Endothelial cell of umbilical vein (primary cell): ENCODE results near the gene SUSD5. TPM values are rescaled to one million over a fixed set of nuclear protein-coding genes. Genes with fewer than 3 reads are reported as not detected.

Experiments used
- BruUV-seq: library from RNA; stranded (reverse); fragments of 400-500 nt; replicated peaks from 2 replicates; lab custom pipeline; 2021; lab: Mats Ljungman, UMichigan
- CTCF ChIA-PET: fragments of 300-600, 350-600 bp; sonication (Branson Sonifier 250); formaldehyde crosslinking; loops from one replicate; lab custom pipeline; 2021; ENCODE audit warnings: antibody characterized with exemption, inconsistent platforms; lab: Charles Lee
- POLR2A ChIA-PET: fragments of 300-600, 350-600 bp; sonication (Branson Sonifier 250); formaldehyde crosslinking; loops from one replicate; lab custom pipeline; 2021; ENCODE audit warnings: antibody characterized with exemption, inconsistent platforms; lab: Charles Lee
- DNase-seq: peaks from one replicate; pipeline ENCODE4 v3.0.0-alpha.2; 2011; ENCODE audit warnings: low read depth, low spot score
- FAIRE-seq: peaks from 2 replicates; lab custom pipeline; 2011; peaks lifted over from hg19 to GRCh38; lab: Jason Lieb, UNC
- H2AFZ ChIP-seq: 2 replicates; pipeline ENCODE4 v1.6.0; 2012; ENCODE audit warnings: low read depth, low read length, control low read depth, inconsistent platforms
- H3K27ac ChIP-seq: 2 replicates; pipeline ENCODE4 v1.5.1; 2011; ENCODE audit warnings: low read depth, mild to moderate bottlenecking, control low read depth, low read length, moderate library complexity; ENCODE audit not compliant: insufficient read depth
- H3K27me3 ChIP-seq, 2 experiments: 2 replicates each; pipeline versions ENCODE4 v1.6.0 to v1.6.1; 2011; ENCODE audit warnings: low read length in 2 of 2, mixed read lengths in 1 of 2; ENCODE audit not compliant: control insufficient read depth in 2 of 2, insufficient read depth in 2 of 2
- H3K36me3 ChIP-seq, 2 experiments: 2 replicates in 1 of 2; 3 replicates in 1 of 2; pipeline ENCODE4 v1.5.1; 2011; ENCODE audit warnings: low read length in 2 of 2, mild to moderate bottlenecking in 1 of 2, moderate library complexity in 1 of 2; ENCODE audit not compliant: control insufficient read depth in 2 of 2, insufficient read depth in 2 of 2; ENCODE audit errors: extremely low read depth in 1 of 2
- H3K4me1 ChIP-seq: 3 replicates; pipeline ENCODE4 v1.5.1; 2011; ENCODE audit warnings: mild to moderate bottlenecking, low read length; ENCODE audit not compliant: control insufficient read depth, insufficient read depth; ENCODE audit errors: extremely low read depth
- H3K4me2 ChIP-seq: 2 replicates; pipeline ENCODE4 v1.6.1; 2011; ENCODE audit warnings: low read length, control low read depth, mixed read lengths; ENCODE audit not compliant: insufficient read depth
- H3K4me3 ChIP-seq, 3 experiments: fragments of 200-600 bp in 1 of 3; sonication (generic), shearing (Covaris generic) in 1 of 3; replicated peaks in 1 of 3; 2 replicates each; pipeline ENCODE4 v1.5.1; 2011 to 2016; ENCODE audit warnings: control low read depth in 3 of 3, low read length in 3 of 3, mild to moderate bottlenecking in 2 of 3, inconsistent platforms in 1 of 3, low read depth in 1 of 3, moderate library complexity in 1 of 3; ENCODE audit not compliant: insufficient read depth in 1 of 3
- H3K79me2 ChIP-seq: 2 replicates; pipeline ENCODE4 v1.6.0; 2012; ENCODE audit warnings: low read length, inconsistent platforms; ENCODE audit not compliant: control insufficient read depth, insufficient read depth
- H3K9ac ChIP-seq: replicated peaks from 2 replicates; pipeline ENCODE3; 2011; ENCODE audit warnings: low read length, control low read depth; ENCODE audit not compliant: insufficient read depth; ENCODE audit errors: extremely low read depth
- H3K9me1 ChIP-seq: replicated peaks from 3 replicates; pipeline ENCODE4 v1.6.0; 2011; ENCODE audit warnings: mild to moderate bottlenecking, low read length; ENCODE audit not compliant: control insufficient read depth, insufficient read depth; ENCODE audit errors: extremely low read depth
- H3K9me3 ChIP-seq: replicated peaks from 2 replicates; pipeline ENCODE4 v1.5.1; 2012; ENCODE audit warnings: low read length, inconsistent platforms; ENCODE audit not compliant: control insufficient read depth, insufficient read depth
- H4K20me1 ChIP-seq: replicated peaks from 2 replicates; pipeline ENCODE3; 2011; ENCODE audit warnings: mild to moderate bottlenecking, low read length; ENCODE audit not compliant: control insufficient read depth, insufficient read depth; ENCODE audit errors: extremely low read depth
- EZH2 ChIP-seq: IDR thresholded peaks from 2 replicates; pipeline ENCODE4 v1.6.1; 2012; ENCODE audit warnings: borderline replicate concordance, low read depth, mild to moderate bottlenecking, moderate library complexity, low read length, inconsistent platforms; ENCODE audit not compliant: severe bottlenecking
- FOS ChIP-seq: IDR thresholded peaks from 2 replicates; pipeline ENCODE4 v1.6.1; 2011; ENCODE audit warnings: mild to moderate bottlenecking, low read length, moderate library complexity, borderline replicate concordance; ENCODE audit not compliant: insufficient read depth
- GATA2 ChIP-seq: IDR thresholded peaks from 2 replicates; pipeline ENCODE4 v1.7.0; 2011; ENCODE audit warnings: low read depth, mild to moderate bottlenecking, moderate library complexity, mixed read lengths, low read length; ENCODE audit not compliant: insufficient read length, insufficient read depth
- JUN ChIP-seq: IDR thresholded peaks from 2 replicates; pipeline ENCODE4 v1.6.1; 2011; ENCODE audit warnings: borderline replicate concordance, low read depth; ENCODE audit not compliant: insufficient read length, insufficient read depth
- MYC ChIP-seq: IDR thresholded peaks from one replicate; pipeline ENCODE4 v1.6.1; 2011; ENCODE audit warnings: mild to moderate bottlenecking, low read depth, low read length
- POLR2A ChIP-seq: IDR thresholded peaks from 2 replicates; pipeline ENCODE4 v1.6.1; 2012; ENCODE audit warnings: low read depth, mild to moderate bottlenecking, control low read depth, low read length
- POLR2AphosphoS5 ChIP-seq: IDR thresholded peaks from 2 replicates; pipeline ENCODE4 v1.6.1; 2012; ENCODE audit warnings: low read depth, mild to moderate bottlenecking, control low read depth, low read length, moderate library complexity; ENCODE audit not compliant: insufficient read depth
- dilution Hi-C: fragments of 300-500 bp; cut with MboI; formaldehyde crosslinking; loops from one replicate; pipeline ENCODE4 v1.15.0; 2019; ENCODE audit warnings: low sequenced_read_pairs; ENCODE audit not compliant: extremely low pct_ligation_motif_present
- intact Hi-C: fragments of 100-400 bp; cut with micrococcal nuclease; formaldehyde crosslinking; loops from one replicate; pipeline ENCODE4 v1.10.0; 2022
- polyA plus RNA-seq, 4 experiments: library from polyadenylated mRNA; depleted of rRNA in 3 of 4; stranded (reverse) in 3 of 4; unstranded in 1 of 4; fragments of >200 nt; gene quantifications; 2 replicates each; pipeline versions ENCODE4 v1.2.1 to v1.2.3, GENCODE V29; 2011 to 2012; ENCODE audit warnings: missing spikeins in 1 of 4
- total RNA-seq: library from RNA; stranded (reverse); gene quantifications from 2 replicates; pipeline ENCODE4 v1.2.3, GENCODE V29; 2021
- TF ChIP-seq, protein P1 (sequence below): IDR thresholded peaks from 2 replicates; pipeline ENCODE4 v1.6.1; 2011; ENCODE audit not compliant: insufficient read depth, insufficient read length
- TF ChIP-seq, protein P2 (sequence below), 2 donors: IDR thresholded peaks; 1 replicate in 1 of 2; 2 replicates in 1 of 2; pipeline ENCODE4 v1.5.1; 2011; ENCODE audit warnings: low read length in 2 of 2, mild to moderate bottlenecking in 2 of 2, moderate library complexity in 2 of 2, control low read depth in 1 of 2, inconsistent platforms in 1 of 2, low read depth in 1 of 2; ENCODE audit not compliant: insufficient read depth in 1 of 2; ENCODE audit errors: extremely low read depth in 1 of 2

SUSD5 gene
- total and polyA plus RNA-seq, 2 donors (not counting 3 experiments of a cell fraction or from before 2014, with no cell fraction given): 7.7 to 18.8 TPM

DNA sequence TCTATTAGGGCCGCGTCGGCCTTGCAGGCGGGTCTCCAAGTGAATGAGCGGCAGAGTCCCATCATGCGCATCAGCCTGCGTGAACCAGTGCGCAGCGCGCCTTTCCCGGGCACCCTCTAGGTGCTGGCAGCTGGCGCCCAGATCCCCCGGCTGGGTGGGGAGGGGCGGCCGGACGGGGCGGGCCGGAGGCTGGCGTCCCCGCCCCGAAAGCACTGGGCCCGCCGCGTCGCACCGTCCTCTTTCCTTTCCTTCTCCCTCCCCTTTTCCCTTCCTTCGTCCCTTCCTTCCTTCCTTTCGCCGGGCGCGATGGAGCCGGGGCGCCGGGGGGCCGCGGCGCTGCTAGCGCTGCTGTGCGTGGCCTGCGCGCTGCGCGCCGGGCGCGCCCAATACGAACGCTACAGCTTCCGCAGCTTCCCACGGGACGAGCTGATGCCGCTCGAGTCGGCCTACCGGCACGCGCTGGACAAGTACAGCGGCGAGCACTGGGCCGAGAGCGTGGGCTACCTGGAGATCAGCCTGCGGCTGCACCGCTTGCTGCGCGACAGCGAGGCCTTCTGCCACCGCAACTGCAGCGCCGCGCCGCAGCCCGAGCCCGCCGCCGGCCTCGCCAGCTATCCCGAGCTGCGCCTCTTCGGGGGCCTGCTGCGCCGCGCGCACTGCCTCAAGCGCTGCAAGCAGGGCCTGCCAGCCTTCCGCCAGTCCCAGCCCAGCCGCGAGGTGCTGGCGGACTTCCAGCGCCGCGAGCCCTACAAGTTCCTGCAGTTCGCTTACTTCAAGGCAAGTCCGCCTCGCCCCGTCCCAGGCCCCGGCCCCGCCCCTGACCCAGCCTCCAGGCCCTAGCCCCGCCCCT, 104.6 kb downstream of the SUSD5 start, which contains the start of gene CRTAP:
CRTAP (plus strand) TSS at position 243 of the 850 bp plus-strand sequence; CDS start at position 307, 64 bp downstream.
- H3K36me3 ChIP-seq: peaks cover 0 to 2% of the 10 kb centered on the region in 2 experiments
- peak; percentile 78 for TF ChIP-seq POLR2A
- TF ChIP-seq JUN: no peak
- peak; percentile 84 for TF ChIP-seq POLR2AphosphoS5
- ChIA-PET CTCF (interaction anchor here (0.7 to 3.5 kb wide), 5 partner anchors 10 to 259 kb away, joined by 3 to 19 read pairs (median 9); partner anchors contain the start of genes GLB1 and TMPPE), POLR2A (no interaction called here)
- H3K27me3 ChIP-seq: no peaks in the 10 kb centered on the region
- H3K79me2 ChIP-seq: peaks cover 28% of the 10 kb centered on the region
- peaks cover 19% of the 10 kb centered on the region for H3K4me1 ChIP-seq
- BruUV-seq: no TSS peak
- intact Hi-C loops: loop anchor here (1.0 to 5.0 kb wide), 4 partner anchors 17 to 323 kb away; partner anchors contain the start of genes GLB1 and TMPPE
- dilution Hi-C loops: no loop called here
- FAIRE-seq: peak; percentile 83
- H3K4me3 ChIP-seq: peak within 1 kb of the TSS; percentile 55 to 70 (median 67)
- H3K9me3 ChIP-seq: no peaks in the 10 kb centered on the region
- peak within 1 kb of the TSS; percentile 93 for H3K4me2 ChIP-seq
- H2AFZ ChIP-seq: peak within 1 kb of the TSS; percentile 62
- H3K9ac ChIP-seq: peak within 1 kb of the TSS; percentile 53
- no peaks in the 10 kb centered on the region for H3K9me1 ChIP-seq
- H3K27ac ChIP-seq: peak within 1 kb of the TSS; percentile 28
- H4K20me1 ChIP-seq: no peaks in the 10 kb centered on the region
- peak; percentile 98 for DNase-seq

DNA sequence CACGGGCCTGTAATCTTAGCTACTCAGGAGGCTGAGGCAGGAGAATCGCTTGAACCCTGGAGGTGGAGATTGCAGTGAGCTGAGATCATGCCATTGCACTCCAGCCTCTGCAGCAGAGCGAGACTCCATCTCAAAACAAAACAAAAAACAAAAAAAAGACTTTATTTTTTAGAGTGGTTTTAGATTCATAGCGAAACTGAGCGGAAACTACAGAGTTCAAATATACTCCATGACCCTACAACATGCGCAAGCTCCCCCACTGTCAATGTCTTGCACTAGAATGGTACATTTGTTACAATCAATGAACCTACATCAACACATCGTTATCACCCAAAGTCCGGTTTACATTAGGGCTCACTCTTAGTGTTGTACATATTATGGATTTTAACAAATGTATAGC, 107.0 kb downstream of the SUSD5 start:
- peaks cover 19% of the 10 kb centered on the region for H3K4me1 ChIP-seq
- intact Hi-C loops (loop anchor here (5.0 kb wide), 1 partner anchor 326 kb away; no protein-coding TSS in a partner anchor), dilution Hi-C loops (no loop called here)
- peaks cover 13% of the 10 kb centered on the region for H3K79me2 ChIP-seq
- H2AFZ ChIP-seq: no peak overlapping the region
- no peaks in the 10 kb centered on the region for H3K9me3 ChIP-seq
- H3K27ac ChIP-seq: no peak overlapping the region
- no peak for FAIRE-seq
- no peak overlapping the region for H3K4me3 ChIP-seq
- no peaks in the 10 kb centered on the region for H3K9me1 ChIP-seq
- no peak overlapping the region for H3K9ac ChIP-seq
- no peak overlapping the region for H3K4me2 ChIP-seq
- peaks cover 0 to 2% of the 10 kb centered on the region in 2 experiments for H3K27me3 ChIP-seq
- no TSS peak for BruUV-seq
- ChIA-PET CTCF (no interaction called here), POLR2A (no interaction called here)
- H4K20me1 ChIP-seq: no peaks in the 10 kb centered on the region
- TF ChIP-seq POLR2A: no peak
- TF ChIP-seq, protein P1, sequence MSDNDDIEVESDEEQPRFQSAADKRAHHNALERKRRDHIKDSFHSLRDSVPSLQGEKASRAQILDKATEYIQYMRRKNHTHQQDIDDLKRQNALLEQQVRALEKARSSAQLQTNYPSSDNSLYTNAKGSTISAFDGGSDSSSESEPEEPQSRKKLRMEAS: no peak
- no peak for TF ChIP-seq FOS
- TF ChIP-seq JUN: no peak
- no peak for TF ChIP-seq MYC
- TF ChIP-seq EZH2: no peak
- no peak for TF ChIP-seq POLR2AphosphoS5
- TF ChIP-seq, protein P2, sequence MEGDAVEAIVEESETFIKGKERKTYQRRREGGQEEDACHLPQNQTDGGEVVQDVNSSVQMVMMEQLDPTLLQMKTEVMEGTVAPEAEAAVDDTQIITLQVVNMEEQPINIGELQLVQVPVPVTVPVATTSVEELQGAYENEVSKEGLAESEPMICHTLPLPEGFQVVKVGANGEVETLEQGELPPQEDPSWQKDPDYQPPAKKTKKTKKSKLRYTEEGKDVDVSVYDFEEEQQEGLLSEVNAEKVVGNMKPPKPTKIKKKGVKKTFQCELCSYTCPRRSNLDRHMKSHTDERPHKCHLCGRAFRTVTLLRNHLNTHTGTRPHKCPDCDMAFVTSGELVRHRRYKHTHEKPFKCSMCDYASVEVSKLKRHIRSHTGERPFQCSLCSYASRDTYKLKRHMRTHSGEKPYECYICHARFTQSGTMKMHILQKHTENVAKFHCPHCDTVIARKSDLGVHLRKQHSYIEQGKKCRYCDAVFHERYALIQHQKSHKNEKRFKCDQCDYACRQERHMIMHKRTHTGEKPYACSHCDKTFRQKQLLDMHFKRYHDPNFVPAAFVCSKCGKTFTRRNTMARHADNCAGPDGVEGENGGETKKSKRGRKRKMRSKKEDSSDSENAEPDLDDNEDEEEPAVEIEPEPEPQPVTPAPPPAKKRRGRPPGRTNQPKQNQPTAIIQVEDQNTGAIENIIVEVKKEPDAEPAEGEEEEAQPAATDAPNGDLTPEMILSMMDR (IDR thresholded peaks at IDR 0.05; ENCODE audit: extremely low read depth in 1 of 2, insufficient read depth in 1 of 2, low read depth in 1 of 2, low read length in 2 of 2): no peak
- TF ChIP-seq GATA2: no peak
- H3K36me3 ChIP-seq: no peaks in the 10 kb centered on the region
- no peak for DNase-seq
